Endothelial cell (in vitro differentiated cells): Measurements from ENCODE around the gene TSR1. TPM values are rescaled to one million over a fixed set of nuclear protein-coding genes. Genes with fewer than 3 reads are reported as not detected.

ENCODE experiments used
- DNase-seq: peaks from one replicate; pipeline ENCODE4 v3.0.0; 2021; ENCODE audit warnings: low spot score
- H3K27ac Mint-ChIP-seq: one replicate; pipeline ENCODE4 v1.8.0; 2021; ENCODE audit warnings: mixed read lengths, inconsistent platforms; ENCODE audit not compliant: unreplicated experiment
- H3K27me3 Mint-ChIP-seq: one replicate; pipeline ENCODE4 v1.8.0; 2021; ENCODE audit warnings: mild to moderate bottlenecking, moderate library complexity, mixed read lengths, inconsistent platforms; ENCODE audit not compliant: unreplicated experiment
- H3K36me3 Mint-ChIP-seq: one replicate; pipeline ENCODE4 v1.8.0; 2021; ENCODE audit warnings: mild to moderate bottlenecking, low read depth, mixed read lengths, inconsistent platforms; ENCODE audit not compliant: unreplicated experiment
- H3K4me1 Mint-ChIP-seq: one replicate; pipeline ENCODE4 v1.8.0; 2021; ENCODE audit warnings: mild to moderate bottlenecking, mixed read lengths, inconsistent platforms; ENCODE audit not compliant: unreplicated experiment
- H3K4me3 Mint-ChIP-seq: one replicate; pipeline ENCODE4 v1.8.0; 2021; ENCODE audit warnings: mild to moderate bottlenecking, mixed read lengths, inconsistent platforms; ENCODE audit not compliant: unreplicated experiment
- H3K9me3 Mint-ChIP-seq: one replicate; pipeline ENCODE4 v1.8.0; 2021; ENCODE audit warnings: mixed read lengths, inconsistent platforms; ENCODE audit not compliant: unreplicated experiment
- CTCF ChIP-seq: fragments of 200-600 bp; sonication (generic); IDR thresholded peaks from one replicate; pipeline ENCODE4 v1.5.0; 2021; ENCODE audit warnings: antibody characterized with exemption; ENCODE audit not compliant: unreplicated experiment
- total RNA-seq: library from RNA; stranded (reverse); fragmentation: NEBNext Ultra II Directional; extraction: Animal tissue kit (Norgen Biotek cat#: 25700); gene quantifications from one replicate; pipeline ENCODE4 v1.2.1, GENCODE V29; 2021; ENCODE audit not compliant: unreplicated experiment

TSR1 gene
- total RNA-seq, 1 donor from 2014 or later = 20.9 TPM

GRCh38 chr17:2289878-2290478 lies 46.3 kb downstream of the TSR1 start:
- no peaks in the 10 kb centered on the region for H3K4me1 Mint-ChIP-seq
- H3K9me3 Mint-ChIP-seq = no peaks in the 10 kb centered on the region
- DNase-seq = no peak
- H3K27ac Mint-ChIP-seq = no peak overlapping the region
- no peak overlapping the region for H3K4me3 Mint-ChIP-seq
- TF ChIP-seq CTCF = no peak
- H3K36me3 Mint-ChIP-seq = peaks cover 32% of the 10 kb centered on the region
- H3K27me3 Mint-ChIP-seq = peaks cover 2% of the 10 kb centered on the region

- peaks cover 2% of the 10 kb centered on the region for H3K27me3 Mint-ChIP-seq
- no peak for TF ChIP-seq CTCF
- DNase-seq = no peak
- no peaks in the 10 kb centered on the region for H3K9me3 Mint-ChIP-seq
- no peak overlapping the region for H3K4me3 Mint-ChIP-seq
- H3K4me1 Mint-ChIP-seq = no peaks in the 10 kb centered on the region
- H3K36me3 Mint-ChIP-seq = peaks cover 38% of the 10 kb centered on the region
- H3K27ac Mint-ChIP-seq = no peak overlapping the region
These were observed 53.0 kb downstream of the TSR1 start for GRCh38 chr17:2283302-2283701.

- Mint-ChIP-seq H3K36me3 (peaks cover 33% of the 10 kb centered on the region), H3K27me3 (peaks cover 2% of the 10 kb centered on the region), H3K9me3 (no peaks in the 10 kb centered on the region), H3K4me1 (no peaks in the 10 kb centered on the region), H3K4me3 (no peak overlapping the region), H3K27ac (no peak overlapping the region)
- peak; percentile 79 for TF ChIP-seq CTCF
- no peak for DNase-seq
These were observed 53.9 kb downstream of the TSR1 start for GRCh38 chr17:2282297-2282873.

GRCh38 chr17:2279707-2280106 lies 56.5 kb downstream of the TSR1 start:
- H3K36me3 Mint-ChIP-seq = peaks cover 37% of the 10 kb centered on the region
- H3K4me3 Mint-ChIP-seq = no peak overlapping the region
- DNase-seq = no peak
- peaks cover 2% of the 10 kb centered on the region for H3K27me3 Mint-ChIP-seq
- H3K4me1 Mint-ChIP-seq = no peaks in the 10 kb centered on the region
- no peak for TF ChIP-seq CTCF
- H3K27ac Mint-ChIP-seq = no peak overlapping the region
- no peaks in the 10 kb centered on the region for H3K9me3 Mint-ChIP-seq

- DNase-seq = no peak
- TF ChIP-seq CTCF = no peak
- Mint-ChIP-seq H3K27me3 (peaks cover 2% of the 10 kb centered on the region), H3K4me3 (no peak overlapping the region), H3K9me3 (no peaks in the 10 kb centered on the region), H3K36me3 (peaks cover 37% of the 10 kb centered on the region), H3K4me1 (no peaks in the 10 kb centered on the region), H3K27ac (peak overlapping the region; percentile 30)
These were observed 58.7 kb downstream of the TSR1 start for GRCh38 chr17:2277429-2278170.
